Hindlimb muscle (tissue), 1 donor: Measurements from ENCODE around the gene CPSF3. TPM values are rescaled to one million over a fixed set of nuclear protein-coding genes. Genes with fewer than 3 reads are reported as not detected.
"Not testable (repeated sequence)": the region's sequence is repeated elsewhere in the genome, so short reads cannot be mapped to it uniquely, and the experiment has no call there.

ENCODE experiments used
- DNase-seq: peaks from one replicate; pipeline ENCODE4 v3.0.0-alpha.2; 2013
- polyA plus RNA-seq: library from polyadenylated mRNA; unstranded; fragments of 120-200 nt; gene quantifications from one replicate; pipeline ENCODE4 v1.2.1, GENCODE V29; 2013; ENCODE audit not compliant: insufficient read length

Gene CPSF3
- polyA plus RNA-seq, 1 donor: 32.9 TPM

GRCh38 chr2:9394816-9395215, 28.6 kb upstream of the CPSF3 start:
- no peak for DNase-seq

- no peak for DNase-seq
Observed at GRCh38 chr2:9397201-9397600, 26.3 kb upstream of the CPSF3 start.

GRCh38 chr2:9398251-9398650, 25.2 kb upstream of the CPSF3 start:
- DNase-seq: not testable (repeated sequence)

- DNase-seq: peak; percentile 61
Observed at GRCh38 chr2:9398881-9399780, 24.3 kb upstream of the CPSF3 start.

- no peak for DNase-seq
Observed at GRCh38 chr2:9400268-9401058, 23.0 kb upstream of the CPSF3 start.

- DNase-seq: no peak
Observed at GRCh38 chr2:9401059-9401547, 22.4 kb upstream of the CPSF3 start.

- DNase-seq: no peak
Observed at GRCh38 chr2:9401646-9402371, 21.6 kb upstream of the CPSF3 start.

- no peak for DNase-seq
Observed at GRCh38 chr2:9403924-9404323, 19.5 kb upstream of the CPSF3 start.

GRCh38 chr2:9404451-9404850, 19.0 kb upstream of the CPSF3 start:
- no peak for DNase-seq

- no peak for DNase-seq
Observed at GRCh38 chr2:9405636-9406035, 17.8 kb upstream of the CPSF3 start.

GRCh38 chr2:9406529-9407362, 16.7 kb upstream of the CPSF3 start:
- no peak for DNase-seq

- no peak for DNase-seq
Observed at GRCh38 chr2:9407363-9407811, 16.1 kb upstream of the CPSF3 start.

GRCh38 chr2:9408641-9409151, 14.8 kb upstream of the CPSF3 start:
- no peak for DNase-seq

- DNase-seq: no peak
Observed at GRCh38 chr2:9410108-9410507, 13.3 kb upstream of the CPSF3 start.

GRCh38 chr2:9412781-9413180, 10.7 kb upstream of the CPSF3 start:
- DNase-seq: no peak

- DNase-seq: no peak
Observed at GRCh38 chr2:9415516-9416169, 7.8 kb upstream of the CPSF3 start.

- DNase-seq: no peak
Observed at GRCh38 chr2:9416267-9416961, 7.0 kb upstream of the CPSF3 start.

- DNase-seq: no peak
Observed at GRCh38 chr2:9416962-9417316, 6.5 kb upstream of the CPSF3 start.

- DNase-seq: no peak
Observed at GRCh38 chr2:9417725-9418124, 5.7 kb upstream of the CPSF3 start.

GRCh38 chr2:9418746-9419145, 4.7 kb upstream of the CPSF3 start:
- no peak for DNase-seq
